ENCODE data around the gene HSP90AB1. TPM values are rescaled to one million over a fixed set of nuclear protein-coding genes. Genes with fewer than 3 reads are reported as not detected.
A peak's percentile ranks its signal among the peaks of the same experiment; 100 is the strongest.

The HSP90AB1 gene
- total RNA-seq, 1 donor from 2014 or later: 463 TPM

DNA sequence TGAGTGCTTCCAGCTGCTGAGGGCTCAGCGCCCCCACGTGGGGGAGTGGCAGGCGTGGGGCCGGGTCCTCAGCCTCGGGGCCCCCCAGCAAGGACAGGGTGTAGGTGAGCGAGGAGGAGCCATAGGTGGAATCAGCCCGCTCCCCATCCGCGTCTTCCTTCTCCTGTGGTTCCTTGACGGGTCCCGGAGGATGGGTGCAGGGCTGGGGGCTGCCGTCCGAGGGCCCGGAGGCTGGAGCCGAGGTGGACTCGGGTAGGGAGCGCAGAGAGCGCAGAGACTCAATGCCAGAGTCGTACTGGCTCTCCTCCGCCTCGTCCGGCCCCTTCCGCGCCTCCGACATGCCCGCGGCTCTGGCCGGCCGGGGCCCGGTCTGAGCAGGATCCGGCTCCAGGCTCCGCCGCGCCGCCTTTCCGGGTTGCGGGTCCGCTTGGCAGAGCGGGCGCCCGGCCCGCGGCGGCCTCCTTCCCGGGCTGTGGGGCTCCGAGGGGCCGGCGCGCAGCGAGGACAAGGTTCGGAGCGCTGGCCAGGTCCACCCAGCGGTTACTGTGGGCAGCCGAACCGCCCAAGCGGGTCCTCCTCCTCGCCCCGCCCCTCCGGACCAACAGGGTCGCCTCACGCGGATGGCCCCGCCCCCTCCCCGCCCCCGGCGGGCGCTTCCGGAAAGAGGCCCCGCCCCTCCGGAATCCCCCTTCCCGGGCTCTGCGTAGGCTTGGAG lies 18.3 kb downstream of the HSP90AB1 start, which contains the start of gene NFKBIE:
NFKBIE (minus strand) TSS at position 545 of the 715 bp plus-strand sequence; CDS start at position 340, 205 bp downstream.
- DNase-seq (ENCODE audit: low spot score in 2 of 2) (peak; percentile 94 to 98), FAIRE-seq (no peak)

DNA sequence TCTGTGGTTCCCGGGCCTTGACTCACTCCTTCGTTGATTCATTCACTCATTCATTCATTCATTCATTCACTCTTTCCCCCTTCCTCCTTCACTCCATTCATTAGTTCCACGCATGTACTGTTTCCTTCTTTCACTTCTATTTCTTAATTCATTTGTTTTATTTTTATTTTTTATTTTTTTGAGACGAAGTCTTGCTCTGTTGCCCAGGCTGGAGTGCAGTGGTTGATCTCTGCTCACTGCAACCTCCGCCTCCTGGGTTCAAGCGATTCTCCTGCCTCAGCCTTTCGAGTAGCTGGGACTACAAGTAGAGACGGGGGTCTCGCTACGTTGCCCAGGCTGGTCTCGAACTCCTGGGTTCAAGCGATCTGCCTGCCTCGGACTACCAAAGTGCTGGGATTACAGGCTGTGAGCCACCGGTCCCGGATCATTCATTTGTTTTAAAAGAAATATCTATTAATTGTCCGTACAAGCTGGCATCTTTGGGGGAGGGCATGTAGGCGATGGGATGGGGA lies 18.9 kb downstream of the HSP90AB1 start:
- DNase-seq (ENCODE audit: low spot score in 2 of 2) (no peak), FAIRE-seq (no peak)

DNA sequence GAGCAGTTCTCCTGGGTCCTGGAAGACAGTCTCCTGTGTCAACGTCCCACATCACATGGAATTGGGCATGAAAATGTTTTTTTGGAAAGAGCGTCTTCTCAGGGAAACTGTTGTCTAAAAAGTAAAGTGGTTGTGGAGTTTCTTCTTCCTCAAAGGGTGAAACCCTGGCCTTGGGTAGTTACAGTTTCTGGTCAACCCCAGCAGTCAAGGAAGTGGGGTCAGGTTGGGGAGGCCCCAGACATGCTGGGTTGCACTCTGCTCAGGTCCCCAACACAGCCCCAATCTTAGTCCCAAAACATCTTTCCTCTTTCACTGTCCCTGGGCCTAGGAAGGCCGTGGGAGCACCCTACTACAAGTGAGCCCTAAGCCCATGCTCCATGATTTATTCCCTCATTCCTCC lies 19.4 kb downstream of the HSP90AB1 start:
- DNase-seq (ENCODE audit: low spot score in 2 of 2) (no peak), FAIRE-seq (no peak)

DNA sequence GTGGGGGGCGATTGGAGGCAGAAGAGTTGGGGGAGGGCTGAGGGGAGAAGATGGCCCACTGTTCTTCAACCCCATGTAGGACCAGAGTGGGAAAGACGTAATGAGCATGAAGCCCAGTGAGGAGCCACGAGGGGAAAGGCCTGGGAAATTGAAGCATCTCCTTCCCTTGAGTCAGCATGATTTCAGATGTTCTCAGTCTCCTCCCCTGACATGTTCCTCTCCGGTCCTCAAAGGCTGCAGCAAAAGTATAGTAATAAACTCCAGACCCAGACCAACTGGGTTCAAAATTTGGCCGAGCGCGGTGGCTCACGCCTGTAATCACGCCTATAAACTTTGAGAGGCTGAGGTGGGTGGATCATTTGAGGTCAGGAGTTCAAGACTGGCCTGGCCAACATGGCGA lies 20.4 kb downstream of the HSP90AB1 start:
- DNase-seq (ENCODE audit: low spot score in 2 of 2): no peak
- no peak for FAIRE-seq

DNA sequence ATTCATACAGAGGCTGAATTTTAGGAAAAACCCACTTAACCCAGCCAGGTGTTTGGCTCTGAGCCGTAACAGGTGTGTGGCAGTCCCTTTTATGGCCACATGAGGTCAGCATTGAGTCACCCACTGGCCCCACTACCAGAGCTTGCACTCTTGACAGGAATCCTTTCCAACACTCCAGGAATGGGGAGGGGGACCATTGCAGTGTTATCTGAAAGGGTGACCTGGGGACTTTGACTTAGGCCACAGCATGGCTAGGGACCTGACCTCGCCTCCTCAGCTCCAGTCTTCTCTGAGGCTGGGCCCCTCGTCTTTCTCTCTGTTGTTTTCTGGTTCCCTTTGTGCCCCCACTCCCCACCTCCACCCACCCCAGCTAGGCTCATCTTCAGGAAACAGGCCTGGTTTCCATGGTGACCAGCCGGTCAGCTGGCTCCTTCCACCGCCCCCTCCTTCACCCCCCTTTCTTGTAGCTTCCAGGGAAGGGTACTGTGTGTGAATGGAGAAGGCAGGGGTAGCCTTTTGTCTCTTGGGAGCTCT lies 21.3 kb downstream of the HSP90AB1 start:
- no peak for FAIRE-seq

DNA sequence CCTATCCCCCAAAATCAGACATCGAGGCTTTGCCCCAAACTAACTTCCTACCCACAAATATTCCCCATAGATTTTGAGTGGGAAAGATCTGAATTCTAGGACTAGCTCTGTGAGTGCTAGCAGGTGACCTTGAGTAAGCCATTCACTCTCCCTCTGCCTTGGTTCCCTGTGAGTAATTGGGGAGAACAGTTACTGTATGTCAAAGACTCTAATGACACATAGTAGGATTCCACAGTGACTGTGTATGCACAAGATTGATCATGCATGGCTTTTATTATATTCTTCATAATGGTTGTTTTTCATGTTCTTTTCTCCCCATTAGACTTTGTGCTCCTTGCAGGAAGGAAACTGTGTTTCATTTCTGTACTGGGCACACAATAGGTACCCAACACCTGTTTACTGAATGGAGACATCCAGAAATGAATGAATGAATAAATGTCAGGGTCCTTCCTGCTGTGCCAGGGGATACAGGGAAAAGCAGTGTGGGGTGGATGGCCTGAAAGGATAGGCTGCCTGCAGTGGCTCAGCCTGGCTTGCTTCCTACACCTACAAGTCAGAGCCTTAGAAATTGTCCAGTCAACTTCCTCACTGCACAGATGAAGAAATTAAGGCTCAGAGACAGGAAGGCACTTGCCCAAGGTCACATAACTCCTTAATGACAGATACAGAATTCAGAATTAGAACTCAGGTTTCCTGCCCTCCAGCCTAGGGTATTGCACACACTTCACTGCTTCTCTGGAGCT lies 22.4 kb downstream of the HSP90AB1 start:
- no peak for FAIRE-seq
- DNase-seq (ENCODE audit: low spot score in 2 of 2): no peak

More for the DNA sequence above, 21.3 kb downstream of the HSP90AB1 start:
- peak in 1 of 2 donors; percentile 71 for DNase-seq (ENCODE audit: low spot score in 2 of 2)

DNA sequence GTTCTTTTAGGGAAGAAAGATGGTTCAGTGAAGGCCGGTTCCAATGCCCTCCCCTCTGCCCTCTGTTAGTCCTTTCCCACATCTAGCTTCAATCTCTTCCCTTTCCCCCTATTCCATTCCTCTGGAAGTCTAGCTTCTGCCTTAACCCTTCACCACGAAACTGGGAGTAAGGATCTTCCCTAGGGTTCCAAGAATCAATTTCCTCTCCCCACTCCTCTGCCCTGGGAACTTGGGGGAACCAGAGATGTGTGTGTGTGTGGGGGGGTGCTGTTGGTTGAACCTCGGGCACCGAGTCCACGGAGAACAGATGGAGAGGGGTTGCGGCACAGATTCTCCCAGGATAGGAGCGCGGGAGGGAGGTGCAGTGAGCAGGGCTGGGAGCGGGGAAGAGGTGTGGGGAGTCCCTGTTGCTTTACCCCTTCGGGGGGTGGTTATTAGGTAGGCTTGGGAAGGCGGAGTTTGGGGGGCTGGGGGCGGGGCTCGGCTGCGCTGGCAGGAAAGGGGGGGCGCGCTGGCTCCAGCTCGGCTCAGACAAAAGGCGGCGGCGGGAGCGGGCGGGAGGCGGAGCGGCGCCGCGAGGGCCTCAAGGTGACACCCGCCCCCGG lies 23.1 kb downstream of the HSP90AB1 start, which contains the start of gene TMEM151B:
TMEM151B (plus strand) TSS at position 530 of the 605 bp plus-strand sequence. CDS start 293 bp downstream, outside the sequence.
- FAIRE-seq: no peak

DNA sequence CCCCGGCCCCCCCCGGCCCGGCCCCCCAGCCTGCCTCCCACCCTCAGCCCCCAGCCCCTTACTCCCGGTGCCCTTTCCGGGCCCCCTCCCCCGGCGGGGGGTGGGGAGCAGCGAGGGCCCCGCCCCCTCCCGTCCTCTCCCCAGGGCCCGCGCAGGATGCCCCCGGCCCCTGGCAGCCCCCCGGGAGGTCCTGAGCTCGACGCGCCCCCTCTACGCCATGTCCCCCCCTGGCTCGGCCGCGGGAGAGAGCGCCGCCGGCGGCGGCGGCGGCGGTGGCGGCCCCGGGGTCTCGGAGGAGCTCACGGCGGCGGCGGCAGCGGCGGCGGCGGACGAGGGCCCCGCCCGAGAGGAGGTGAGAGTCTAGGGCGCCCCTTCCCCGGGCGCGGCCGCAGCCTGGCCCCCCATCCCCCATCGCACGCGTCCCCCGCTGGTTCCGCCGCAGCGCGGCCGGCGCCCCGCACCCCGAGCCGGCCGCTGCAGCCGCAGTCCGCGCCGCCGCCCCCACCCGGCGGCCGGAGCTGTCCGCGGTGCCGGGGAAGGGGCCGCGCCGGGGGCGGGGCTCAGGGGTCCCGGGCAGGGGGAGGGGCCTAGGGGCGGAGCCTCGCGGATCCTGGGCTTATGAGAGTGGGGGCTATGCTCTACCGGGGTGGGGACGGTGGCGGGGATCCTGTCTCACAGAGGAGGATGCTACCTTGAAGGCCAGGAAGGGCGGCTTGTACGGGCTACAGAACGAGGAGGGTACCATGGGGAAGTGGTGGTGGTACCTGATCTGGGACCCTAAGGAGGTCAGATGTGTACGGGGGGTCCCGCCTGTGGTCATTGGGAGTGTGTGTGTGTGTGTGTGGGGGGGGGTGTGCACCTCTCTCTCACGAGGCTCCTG lies 23.9 kb downstream of the HSP90AB1 start:
- no peak for FAIRE-seq
- DNase-seq (ENCODE audit: low spot score in 2 of 2): no peak

More for the DNA sequence above, 23.1 kb downstream of the HSP90AB1 start, which contains the start of gene TMEM151B:
- no peak for DNase-seq (ENCODE audit: low spot score in 2 of 2)

DNA sequence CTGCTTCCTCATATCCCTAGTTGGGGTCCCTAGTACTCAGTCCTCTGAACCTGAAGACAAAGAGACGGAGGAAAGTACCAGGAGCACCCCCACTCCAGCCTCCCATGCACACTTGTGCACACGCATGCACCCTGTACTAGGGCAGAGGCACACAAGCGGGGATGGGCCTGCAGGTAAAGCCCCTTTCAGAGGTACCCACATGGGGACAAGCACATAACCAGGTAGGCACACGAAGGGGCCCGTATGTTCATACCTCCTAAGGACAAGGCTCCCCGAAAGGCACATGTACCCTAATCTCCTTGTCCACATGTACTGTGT lies 24.5 kb downstream of the HSP90AB1 start:
- no peak for DNase-seq (ENCODE audit: low spot score in 2 of 2)
- no peak for FAIRE-seq

DNA sequence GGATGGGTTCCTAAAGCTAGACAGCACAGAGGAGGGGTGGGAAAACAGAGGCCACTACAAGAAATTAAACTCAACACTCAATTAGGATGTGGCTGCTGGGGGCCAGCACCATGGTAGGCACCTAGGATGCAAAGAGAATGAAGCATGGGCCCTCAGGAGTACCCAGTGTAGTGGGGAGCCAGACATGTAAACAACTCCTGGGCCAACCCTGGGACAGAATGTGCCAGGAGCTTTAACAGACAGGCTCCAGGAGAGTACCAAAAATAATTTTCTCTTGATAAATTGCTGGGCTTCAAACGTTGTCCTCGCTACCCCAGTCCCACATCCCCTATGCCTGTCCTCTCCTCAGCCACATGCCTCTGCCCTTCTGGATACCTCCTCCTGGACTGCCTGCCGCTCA lies 25.0 kb downstream of the HSP90AB1 start:
- DNase-seq (ENCODE audit: low spot score in 2 of 2): no peak
- no peak for FAIRE-seq

DNA sequence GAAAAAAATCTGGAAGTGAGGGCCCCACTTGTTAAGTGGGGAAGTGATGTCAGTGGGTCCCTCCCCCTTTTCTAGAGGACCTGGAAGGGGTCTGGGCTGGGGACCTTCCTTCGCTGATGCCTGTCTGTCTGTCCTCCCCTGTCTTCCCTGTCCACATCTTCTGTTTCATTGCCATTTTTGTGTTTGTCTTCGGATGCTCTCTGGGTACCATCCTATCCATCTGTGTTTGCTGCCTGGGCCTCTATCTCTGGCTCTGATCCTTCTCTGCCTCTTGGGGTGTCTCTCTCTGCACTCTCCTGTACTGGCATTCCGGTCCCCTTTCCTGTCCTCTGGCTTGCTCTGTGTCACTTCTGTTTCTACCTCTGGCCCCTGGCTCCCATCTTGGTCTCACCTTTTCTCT lies 25.6 kb downstream of the HSP90AB1 start:
- FAIRE-seq (no peak), DNase-seq (ENCODE audit: low spot score in 2 of 2) (no peak)

DNA sequence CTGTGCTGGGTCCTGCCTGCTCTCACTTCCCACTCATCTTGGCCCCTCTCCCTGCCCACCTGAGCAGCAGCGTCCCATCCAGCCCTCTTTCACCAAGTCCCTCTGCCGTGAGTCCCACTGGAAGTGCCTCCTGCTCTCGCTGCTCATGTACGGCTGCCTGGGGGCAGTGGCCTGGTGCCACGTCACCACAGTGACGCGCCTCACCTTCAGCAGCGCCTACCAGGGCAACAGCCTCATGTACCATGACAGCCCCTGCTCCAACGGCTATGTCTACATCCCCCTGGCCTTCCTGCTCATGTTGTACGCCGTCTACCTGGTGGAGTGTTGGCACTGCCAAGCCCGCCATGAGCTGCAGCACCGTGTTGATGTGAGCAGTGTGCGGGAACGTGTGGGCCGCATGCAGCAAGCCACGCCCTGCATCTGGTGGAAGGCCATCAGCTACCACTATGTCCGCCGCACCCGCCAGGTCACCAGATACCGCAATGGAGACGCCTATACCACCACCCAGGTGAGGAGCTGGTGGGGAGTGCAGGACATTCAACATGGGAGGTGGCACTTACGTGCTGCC lies 26.2 kb downstream of the HSP90AB1 start:
- no peak for DNase-seq (ENCODE audit: low spot score in 2 of 2)
- no peak for FAIRE-seq

DNA sequence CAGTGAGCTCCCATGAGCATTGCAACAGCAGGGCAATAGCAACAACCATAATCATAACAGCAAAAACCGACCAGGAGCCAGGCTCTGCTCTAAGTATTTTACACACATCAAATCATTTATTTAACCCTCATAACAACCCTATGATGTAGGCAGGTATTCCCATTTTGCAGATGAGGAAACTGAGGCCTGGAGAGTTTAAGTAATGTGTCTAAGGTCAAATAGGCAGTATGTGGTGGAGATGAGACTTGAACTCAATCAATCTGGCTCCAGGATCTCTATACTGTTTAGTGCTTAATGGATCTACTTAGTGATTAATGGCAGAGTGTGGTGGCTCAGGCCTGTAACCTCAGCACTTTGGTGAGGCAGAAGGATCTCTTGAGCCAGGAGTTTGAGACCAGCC lies 26.7 kb downstream of the HSP90AB1 start:
- FAIRE-seq (no peak), DNase-seq (ENCODE audit: low spot score in 2 of 2) (no peak)

DNA sequence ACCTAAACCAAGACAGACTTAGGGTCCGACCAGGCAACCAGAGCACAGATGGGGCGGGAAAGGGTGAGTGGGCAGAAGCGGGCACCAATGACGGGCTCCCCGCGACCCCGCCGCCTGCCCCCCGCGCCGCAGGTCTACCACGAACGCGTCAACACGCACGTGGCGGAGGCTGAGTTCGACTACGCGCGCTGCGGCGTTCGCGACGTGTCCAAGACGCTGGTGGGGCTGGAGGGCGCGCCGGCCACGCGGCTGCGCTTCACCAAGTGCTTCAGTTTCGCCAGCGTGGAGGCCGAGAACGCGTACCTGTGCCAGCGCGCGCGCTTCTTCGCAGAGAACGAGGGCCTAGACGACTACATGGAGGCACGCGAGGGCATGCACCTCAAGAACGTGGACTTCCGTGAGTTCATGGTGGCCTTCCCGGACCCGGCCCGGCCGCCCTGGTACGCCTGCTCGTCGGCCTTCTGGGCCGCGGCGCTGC lies 28.4 kb downstream of the HSP90AB1 start:
- DNase-seq (ENCODE audit: low spot score in 2 of 2): no peak
- no peak for FAIRE-seq

DNA sequence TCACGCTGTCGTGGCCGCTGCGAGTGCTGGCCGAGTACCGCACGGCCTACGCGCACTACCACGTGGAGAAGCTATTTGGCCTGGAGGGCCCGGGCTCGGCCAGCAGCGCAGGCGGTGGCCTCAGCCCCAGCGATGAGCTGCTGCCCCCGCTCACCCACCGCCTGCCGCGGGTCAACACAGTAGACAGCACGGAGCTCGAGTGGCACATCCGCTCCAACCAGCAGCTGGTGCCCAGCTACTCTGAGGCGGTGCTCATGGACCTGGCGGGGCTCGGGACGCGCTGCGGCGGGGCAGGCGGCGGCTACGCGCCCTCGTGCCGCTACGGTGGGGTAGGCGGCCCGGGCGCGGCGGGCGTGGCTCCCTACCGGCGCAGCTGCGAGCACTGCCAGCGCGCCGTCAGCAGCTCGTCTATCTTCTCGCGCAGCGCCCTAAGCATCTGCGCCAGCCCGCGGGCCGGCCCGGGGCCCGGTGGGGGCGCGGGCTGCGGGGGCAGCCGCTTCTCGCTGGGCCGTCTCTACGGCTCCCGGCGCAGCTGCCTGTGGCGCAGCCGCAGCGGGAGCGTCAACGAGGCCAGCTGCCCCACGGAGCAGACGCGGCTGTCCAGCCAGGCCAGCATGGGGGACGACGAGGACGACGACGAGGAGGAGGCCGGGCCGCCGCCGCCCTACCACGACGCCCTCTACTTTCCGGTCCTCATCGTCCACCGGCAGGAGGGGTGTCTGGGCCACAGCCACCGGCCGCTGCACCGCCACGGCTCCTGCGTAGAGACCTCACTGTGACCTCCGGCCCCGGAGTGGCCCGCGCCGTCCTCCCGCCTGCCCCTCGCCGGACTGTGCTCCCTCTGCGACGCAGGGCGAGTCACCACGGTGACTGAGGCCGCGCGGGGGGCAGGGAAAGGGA lies 29.1 kb downstream of the HSP90AB1 start:
- DNase-seq (ENCODE audit: low spot score in 2 of 2): no peak
- no peak for FAIRE-seq

DNA sequence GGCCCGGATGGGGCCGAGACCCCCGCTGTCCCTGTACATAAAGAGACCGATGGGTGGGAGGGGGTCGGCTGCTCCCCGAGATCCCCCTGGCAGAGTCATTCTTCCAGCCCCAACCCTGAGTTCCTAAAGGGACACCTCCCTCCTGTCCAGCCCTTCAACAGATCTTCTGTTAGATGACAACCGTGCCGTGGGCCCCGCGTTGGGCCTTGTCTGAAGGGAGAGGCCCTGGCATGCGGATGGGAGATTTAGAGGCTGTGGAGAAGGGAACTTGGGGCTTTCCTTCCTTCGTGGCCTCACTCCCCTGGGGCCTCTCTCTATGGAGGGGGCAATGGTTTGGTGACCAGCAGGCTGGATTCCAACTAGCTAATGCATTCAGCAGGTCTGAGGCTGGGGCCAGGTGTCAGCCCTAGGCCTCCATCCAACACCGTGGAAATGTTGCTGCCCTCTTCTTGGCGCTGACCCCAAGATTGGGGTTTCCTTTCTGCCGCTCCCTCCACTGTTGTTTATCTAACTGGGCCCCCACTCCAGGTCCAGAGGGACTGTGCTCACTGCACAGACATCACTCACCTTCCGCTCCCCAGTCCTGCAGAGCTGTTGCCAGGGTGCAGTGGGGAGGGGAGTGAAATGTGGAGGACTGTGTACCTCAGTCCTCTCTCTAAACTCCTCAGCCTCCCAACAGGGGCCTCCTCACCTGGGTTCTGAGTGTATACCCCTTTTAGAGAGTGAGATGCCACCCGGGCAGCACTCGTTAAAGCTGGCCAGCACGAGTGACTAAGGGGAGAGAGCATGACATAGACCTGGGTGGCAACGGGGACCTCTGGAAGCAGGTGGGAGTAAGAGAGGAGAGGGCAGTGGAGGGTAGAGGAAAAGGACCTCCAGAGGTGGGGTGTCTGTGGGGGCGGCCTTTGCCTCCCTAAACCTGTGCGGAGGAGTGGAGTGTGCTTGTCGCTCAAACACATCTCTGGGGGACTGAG lies 30.1 kb downstream of the HSP90AB1 start:
- FAIRE-seq (no peak), DNase-seq (ENCODE audit: low spot score in 2 of 2) (no peak)

DNA sequence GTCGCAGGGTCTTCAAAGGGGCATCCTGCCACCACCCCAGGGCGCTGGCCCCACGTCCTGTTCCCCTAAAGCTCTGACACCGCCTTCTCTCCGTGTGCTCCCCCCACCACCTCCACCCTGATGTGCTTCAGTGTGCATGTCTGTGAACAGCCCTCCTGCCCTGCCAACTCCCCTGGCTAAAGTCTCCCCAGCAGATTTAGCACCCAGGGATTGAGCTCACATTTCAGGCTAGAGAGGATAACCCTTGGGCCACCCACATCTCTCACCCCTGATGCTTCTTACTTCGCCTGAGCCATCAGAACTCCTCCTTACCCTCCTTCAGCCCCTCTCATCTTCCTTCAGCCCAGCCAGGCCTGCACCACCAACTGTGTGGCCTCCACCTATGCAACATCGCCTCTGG lies 30.9 kb downstream of the HSP90AB1 start:
- DNase-seq (ENCODE audit: low spot score in 2 of 2): no peak
- FAIRE-seq: no peak
